Upper lobe of left lung (tissue), 4 donors: Measurements from ENCODE around the gene NME7.

Experiments
- EP300 ChIP-seq, 4 donors: sonication (generic); formaldehyde crosslinking; IDR thresholded peaks; one replicate each; pipeline ENCODE4 v1.5.1; 2017; ENCODE audit warnings: antibody characterized with exemption in 4 of 4, control low read depth in 2 of 4
- POLR2A ChIP-seq, 4 donors: fragments of 450-650 bp; IDR thresholded peaks; one replicate each; pipeline ENCODE4 v1.5.1; 2016 to 2017; ENCODE audit warnings: antibody characterized with exemption in 4 of 4, mild to moderate bottlenecking in 2 of 4
- POLR2AphosphoS5 ChIP-seq, 2 donors: sonication (generic); formaldehyde crosslinking; IDR thresholded peaks; one replicate each; pipeline ENCODE4 v1.5.1; 2017; ENCODE audit warnings: antibody characterized with exemption in 2 of 2
- TF ChIP-seq, protein P1 (sequence below), 6 experiments: fragments of 450-650 bp in 4 of 6; fragments of 200-600 bp in 2 of 6; sonication (generic) in 2 of 6; IDR thresholded peaks; one replicate each; pipeline ENCODE4 v1.5.1; 2016 to 2019; ENCODE audit warnings: antibody characterized with exemption in 6 of 6

DNA sequence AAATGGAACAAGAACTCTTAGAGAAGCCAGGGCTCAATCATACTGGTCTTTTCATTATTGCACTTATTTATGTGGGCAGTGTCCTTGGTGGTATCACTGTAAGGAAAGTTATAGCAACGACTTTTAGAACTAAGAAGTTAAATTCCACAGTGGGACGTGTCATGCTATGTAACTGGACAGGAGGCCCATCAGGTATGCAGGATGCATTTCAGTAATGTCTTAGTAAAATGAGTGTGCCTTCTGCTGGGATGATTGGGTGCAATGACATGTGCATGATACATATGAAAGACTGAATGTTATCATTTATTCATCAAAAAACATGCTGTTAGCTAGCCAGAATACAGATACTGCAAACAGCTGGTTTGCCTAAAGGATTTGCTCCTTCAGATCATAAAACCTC lies 268.0 kb downstream of the NME7 start:
- TF ChIP-seq EP300 (IDR thresholded peaks at IDR 0.05) (no peak), POLR2AphosphoS5 (IDR thresholded peaks at IDR 0.05) (no peak), POLR2A (IDR thresholded peaks at IDR 0.05) (no peak)
- TF ChIP-seq, protein P1, sequence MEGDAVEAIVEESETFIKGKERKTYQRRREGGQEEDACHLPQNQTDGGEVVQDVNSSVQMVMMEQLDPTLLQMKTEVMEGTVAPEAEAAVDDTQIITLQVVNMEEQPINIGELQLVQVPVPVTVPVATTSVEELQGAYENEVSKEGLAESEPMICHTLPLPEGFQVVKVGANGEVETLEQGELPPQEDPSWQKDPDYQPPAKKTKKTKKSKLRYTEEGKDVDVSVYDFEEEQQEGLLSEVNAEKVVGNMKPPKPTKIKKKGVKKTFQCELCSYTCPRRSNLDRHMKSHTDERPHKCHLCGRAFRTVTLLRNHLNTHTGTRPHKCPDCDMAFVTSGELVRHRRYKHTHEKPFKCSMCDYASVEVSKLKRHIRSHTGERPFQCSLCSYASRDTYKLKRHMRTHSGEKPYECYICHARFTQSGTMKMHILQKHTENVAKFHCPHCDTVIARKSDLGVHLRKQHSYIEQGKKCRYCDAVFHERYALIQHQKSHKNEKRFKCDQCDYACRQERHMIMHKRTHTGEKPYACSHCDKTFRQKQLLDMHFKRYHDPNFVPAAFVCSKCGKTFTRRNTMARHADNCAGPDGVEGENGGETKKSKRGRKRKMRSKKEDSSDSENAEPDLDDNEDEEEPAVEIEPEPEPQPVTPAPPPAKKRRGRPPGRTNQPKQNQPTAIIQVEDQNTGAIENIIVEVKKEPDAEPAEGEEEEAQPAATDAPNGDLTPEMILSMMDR (IDR thresholded peaks at IDR 0.05), result no peak
